Epithelial cell of proximal tubule (primary cell): Measurements from ENCODE around the gene THAP3. TPM values are rescaled to one million over a fixed set of nuclear protein-coding genes. Genes with fewer than 3 reads are reported as not detected.

Experiments used
- DNase-seq: peaks from one replicate; pipeline ENCODE4 v3.0.0-alpha.2; 2011; ENCODE audit warnings: low read depth
- H3K4me3 ChIP-seq: 2 replicates; pipeline ENCODE4 v1.5.1; 2011; ENCODE audit warnings: low read depth, mild to moderate bottlenecking, low read length
- total RNA-seq: library from RNA; depleted of rRNA; stranded (reverse); fragments of >200 nt; gene quantifications from 2 replicates; pipeline ENCODE4 v1.2.3, GENCODE V29; 2015
- TF ChIP-seq, protein P1 (sequence below): conservative IDR thresholded peaks from 2 replicates; pipeline ENCODE4 v1.5.1; 2012; ENCODE audit warnings: low read depth, mild to moderate bottlenecking, low read length

The THAP3 gene
- total RNA-seq, 1 donor from 2014 or later: 15.8 TPM

DNA sequence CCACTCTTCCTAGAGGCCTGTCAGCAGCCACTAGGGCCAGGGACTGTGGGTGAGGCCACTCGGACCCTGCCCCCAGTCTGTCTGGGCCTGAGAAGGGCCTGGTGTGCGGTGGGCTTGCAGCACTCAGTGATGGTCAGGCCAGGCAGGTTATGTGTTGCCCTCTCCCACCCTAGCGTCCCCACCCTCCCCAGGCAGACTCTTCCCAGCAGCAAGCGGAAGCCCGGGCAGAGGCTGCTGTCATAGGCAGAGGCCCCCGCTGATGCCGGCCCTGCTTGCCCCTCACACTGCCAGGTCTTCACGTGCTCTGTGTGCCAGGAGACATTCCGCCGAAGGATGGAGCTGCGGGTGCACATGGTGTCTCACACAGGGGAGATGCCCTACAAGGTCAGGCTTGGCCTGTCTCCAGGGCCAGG, 38.3 kb upstream of the THAP3 start:
- H3K4me3 ChIP-seq: no peak overlapping the region
- TF ChIP-seq, protein P1, sequence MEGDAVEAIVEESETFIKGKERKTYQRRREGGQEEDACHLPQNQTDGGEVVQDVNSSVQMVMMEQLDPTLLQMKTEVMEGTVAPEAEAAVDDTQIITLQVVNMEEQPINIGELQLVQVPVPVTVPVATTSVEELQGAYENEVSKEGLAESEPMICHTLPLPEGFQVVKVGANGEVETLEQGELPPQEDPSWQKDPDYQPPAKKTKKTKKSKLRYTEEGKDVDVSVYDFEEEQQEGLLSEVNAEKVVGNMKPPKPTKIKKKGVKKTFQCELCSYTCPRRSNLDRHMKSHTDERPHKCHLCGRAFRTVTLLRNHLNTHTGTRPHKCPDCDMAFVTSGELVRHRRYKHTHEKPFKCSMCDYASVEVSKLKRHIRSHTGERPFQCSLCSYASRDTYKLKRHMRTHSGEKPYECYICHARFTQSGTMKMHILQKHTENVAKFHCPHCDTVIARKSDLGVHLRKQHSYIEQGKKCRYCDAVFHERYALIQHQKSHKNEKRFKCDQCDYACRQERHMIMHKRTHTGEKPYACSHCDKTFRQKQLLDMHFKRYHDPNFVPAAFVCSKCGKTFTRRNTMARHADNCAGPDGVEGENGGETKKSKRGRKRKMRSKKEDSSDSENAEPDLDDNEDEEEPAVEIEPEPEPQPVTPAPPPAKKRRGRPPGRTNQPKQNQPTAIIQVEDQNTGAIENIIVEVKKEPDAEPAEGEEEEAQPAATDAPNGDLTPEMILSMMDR: no peak

GRCh38 chr1:6587261-6588005, 37.2 kb upstream of the THAP3 start:
- no peak overlapping the region for H3K4me3 ChIP-seq
- no peak for DNase-seq
- TF ChIP-seq, protein P1: no peak

More for the DNA sequence above, 38.3 kb upstream of the THAP3 start:
- DNase-seq: no peak

GRCh38 chr1:6588128-6588892, 36.4 kb upstream of the THAP3 start:
- DNase-seq: no peak
- TF ChIP-seq, protein P1: no peak

GRCh38 chr1:6588893-6589520, 35.7 kb upstream of the THAP3 start:
- DNase-seq: no peak
- no peak overlapping the region for H3K4me3 ChIP-seq
- TF ChIP-seq, protein P1: no peak

More at GRCh38 chr1:6588128-6588892, 36.4 kb upstream of the THAP3 start:
- no peak overlapping the region for H3K4me3 ChIP-seq

GRCh38 chr1:6590046-6590445, 34.6 kb upstream of the THAP3 start:
- no peak for DNase-seq
- H3K4me3 ChIP-seq: no peak overlapping the region
- TF ChIP-seq, protein P1: no peak

DNA sequence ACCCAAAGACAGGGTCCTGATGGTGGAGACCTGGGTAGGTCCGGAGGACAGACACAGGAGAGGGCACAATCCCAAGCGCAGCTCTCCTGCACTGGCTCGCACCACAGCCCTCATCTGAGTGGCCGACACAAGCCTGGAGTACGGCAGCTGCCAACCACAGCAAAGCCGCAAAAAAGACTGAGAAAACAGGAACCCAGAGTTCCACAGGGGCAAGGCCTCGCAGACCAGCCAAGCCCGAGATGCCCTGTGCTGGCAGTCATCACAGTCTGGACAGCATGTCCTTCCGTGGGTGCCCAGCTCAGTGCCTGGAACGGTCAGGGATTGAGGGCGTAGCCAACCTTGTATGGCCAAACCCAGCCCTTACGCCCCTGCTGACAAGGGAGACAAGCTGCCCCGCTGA, 33.4 kb upstream of the THAP3 start:
- no peak for DNase-seq
- H3K4me3 ChIP-seq: no peak overlapping the region
- TF ChIP-seq, protein P1: no peak
